OCI-LY1 (cell line): ENCODE measurements around the gene MFSD11.

Source experiments
- CTCF ChIP-seq: fragments of 200-600 bp; sonication (generic), shearing (Covaris generic); IDR thresholded peaks from 2 replicates; pipeline ENCODE4 v1.5.1; 2017; ENCODE audit warnings: mild to moderate bottlenecking, antibody characterized with exemption, low read length, moderate library complexity, mixed read lengths
- EZH2 ChIP-seq: fragments of 200-600 bp; sonication (generic), shearing (Covaris generic); IDR thresholded peaks from 2 replicates; pipeline ENCODE4 v1.8.0; 2017; ENCODE audit warnings: borderline replicate concordance, mixed run types, mild to moderate bottlenecking, antibody characterized with exemption, low read length, moderate library complexity, mixed read lengths

- TF ChIP-seq EZH2 (no peak), CTCF (no peak)
Measured at GRCh38 chr17:76752006-76752405, 14.1 kb downstream of the MFSD11 start.
